ENCODE data around the gene DSTN.

The DSTN gene

DNA sequence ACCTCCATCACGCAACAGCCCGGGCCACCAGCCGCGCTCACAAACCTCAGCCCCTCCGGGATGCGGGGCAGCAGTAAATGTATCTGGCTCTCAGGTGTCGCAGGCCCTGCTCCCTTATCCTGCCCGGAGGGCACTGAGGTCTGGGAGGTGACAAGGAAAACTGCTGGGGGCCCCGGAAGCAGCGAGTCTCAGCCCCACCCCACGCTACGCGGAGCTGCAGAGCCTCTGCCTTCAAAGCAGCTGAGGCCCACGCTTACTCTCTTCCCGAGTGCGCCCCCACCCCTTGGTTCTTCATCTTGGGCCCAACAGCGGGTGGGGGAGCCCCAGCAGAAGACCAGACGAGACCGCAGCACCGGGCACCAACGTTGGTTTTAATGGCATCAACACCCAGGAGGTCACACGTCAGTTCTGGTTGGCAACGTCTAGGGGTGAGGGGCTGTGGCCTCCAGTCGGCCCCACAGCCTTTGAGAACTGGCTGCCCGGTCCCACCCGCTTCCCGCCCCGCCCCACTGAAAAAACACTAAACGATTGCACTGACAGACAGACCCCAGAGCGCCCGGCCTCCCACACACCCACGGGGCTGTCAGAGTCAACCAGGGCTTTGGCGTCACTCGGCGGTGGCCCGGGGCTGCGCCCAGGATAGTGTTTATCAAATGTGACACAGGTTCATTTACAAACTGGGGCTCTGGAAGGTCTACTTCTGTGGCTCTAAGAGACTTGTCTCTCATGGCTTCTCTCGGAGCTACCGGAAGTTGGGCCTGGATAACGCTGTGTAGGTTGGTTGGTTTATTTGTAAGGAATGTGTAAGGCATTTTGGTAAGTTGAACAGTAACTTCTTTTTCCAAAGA is 43.7 kb downstream of the DSTN start:
- H3K4me3 ChIP-seq (replicated peaks in 1 of 2; ENCODE audit: low read depth in 2 of 2, low read length in 2 of 2) = no peak overlapping the region
- TF ChIP-seq, protein P1, sequence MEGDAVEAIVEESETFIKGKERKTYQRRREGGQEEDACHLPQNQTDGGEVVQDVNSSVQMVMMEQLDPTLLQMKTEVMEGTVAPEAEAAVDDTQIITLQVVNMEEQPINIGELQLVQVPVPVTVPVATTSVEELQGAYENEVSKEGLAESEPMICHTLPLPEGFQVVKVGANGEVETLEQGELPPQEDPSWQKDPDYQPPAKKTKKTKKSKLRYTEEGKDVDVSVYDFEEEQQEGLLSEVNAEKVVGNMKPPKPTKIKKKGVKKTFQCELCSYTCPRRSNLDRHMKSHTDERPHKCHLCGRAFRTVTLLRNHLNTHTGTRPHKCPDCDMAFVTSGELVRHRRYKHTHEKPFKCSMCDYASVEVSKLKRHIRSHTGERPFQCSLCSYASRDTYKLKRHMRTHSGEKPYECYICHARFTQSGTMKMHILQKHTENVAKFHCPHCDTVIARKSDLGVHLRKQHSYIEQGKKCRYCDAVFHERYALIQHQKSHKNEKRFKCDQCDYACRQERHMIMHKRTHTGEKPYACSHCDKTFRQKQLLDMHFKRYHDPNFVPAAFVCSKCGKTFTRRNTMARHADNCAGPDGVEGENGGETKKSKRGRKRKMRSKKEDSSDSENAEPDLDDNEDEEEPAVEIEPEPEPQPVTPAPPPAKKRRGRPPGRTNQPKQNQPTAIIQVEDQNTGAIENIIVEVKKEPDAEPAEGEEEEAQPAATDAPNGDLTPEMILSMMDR (IDR thresholded peaks at IDR 0.05; ENCODE audit: low read depth, low read length) = no peak
- no peak for DNase-seq (ENCODE audit: low read depth in 2 of 2)

GRCh38 chr20:17614176-17614811 is 44.4 kb downstream of the DSTN start:
- no peak overlapping the region for H3K4me3 ChIP-seq (replicated peaks in 1 of 2; ENCODE audit: low read depth in 2 of 2, low read length in 2 of 2)
- TF ChIP-seq, protein P1 (IDR thresholded peaks at IDR 0.05; ENCODE audit: low read depth, low read length) = no peak
- DNase-seq (ENCODE audit: low read depth in 2 of 2) = peak; percentile 57 to 63

GRCh38 chr20:17614812-17615644 is 45.2 kb downstream of the DSTN start:
- TF ChIP-seq, protein P1 (IDR thresholded peaks at IDR 0.05; ENCODE audit: low read depth, low read length) = no peak
- H3K4me3 ChIP-seq (replicated peaks in 1 of 2; ENCODE audit: low read depth in 2 of 2, low read length in 2 of 2) = no peak overlapping the region
- no peak for DNase-seq (ENCODE audit: low read depth in 2 of 2)

DNA sequence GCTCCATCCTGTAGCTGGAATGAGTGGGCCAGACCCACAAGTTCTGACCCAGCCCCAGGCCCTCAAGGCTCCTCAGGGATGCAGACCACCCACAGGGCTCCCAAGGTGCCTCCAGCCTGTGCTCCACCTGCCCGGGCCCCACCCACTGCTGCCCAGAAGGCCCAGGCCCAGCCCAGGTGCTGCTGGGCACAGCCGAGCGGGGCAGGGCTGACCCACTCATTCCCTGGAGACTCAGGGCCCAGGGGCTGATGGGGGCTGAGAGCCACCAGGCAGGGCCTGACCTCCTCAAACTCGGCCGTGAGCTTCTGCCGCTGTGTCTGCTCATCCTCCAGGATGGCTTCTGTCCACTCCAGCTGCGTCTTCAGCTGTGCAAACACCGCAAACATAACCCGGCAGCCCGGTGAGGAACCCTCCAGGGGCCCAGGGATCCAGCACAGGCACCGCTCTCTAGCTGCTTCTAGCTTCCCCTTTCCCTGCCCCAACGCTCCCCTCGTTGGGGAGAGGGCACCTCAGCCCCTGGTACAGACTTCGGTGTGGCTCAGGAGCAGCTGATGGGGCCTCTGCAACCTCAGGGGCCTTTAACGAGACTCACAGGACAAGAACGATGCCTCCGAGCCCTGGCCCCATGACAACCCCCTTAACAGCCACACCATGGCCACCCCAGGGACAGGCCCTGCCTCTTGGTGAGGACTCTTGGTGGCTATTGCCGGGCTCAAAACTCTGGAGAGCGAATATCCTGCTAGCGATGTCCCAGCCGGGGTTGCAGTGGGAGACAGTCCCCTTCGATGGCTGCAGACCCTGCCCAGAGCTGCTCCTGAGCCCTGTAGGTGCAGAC is 46.0 kb downstream of the DSTN start:
- TF ChIP-seq, protein P1 (IDR thresholded peaks at IDR 0.05; ENCODE audit: low read depth, low read length) = no peak
- no peak for DNase-seq (ENCODE audit: low read depth in 2 of 2)
- no peak overlapping the region for H3K4me3 ChIP-seq (replicated peaks in 1 of 2; ENCODE audit: low read depth in 2 of 2, low read length in 2 of 2)

DNA sequence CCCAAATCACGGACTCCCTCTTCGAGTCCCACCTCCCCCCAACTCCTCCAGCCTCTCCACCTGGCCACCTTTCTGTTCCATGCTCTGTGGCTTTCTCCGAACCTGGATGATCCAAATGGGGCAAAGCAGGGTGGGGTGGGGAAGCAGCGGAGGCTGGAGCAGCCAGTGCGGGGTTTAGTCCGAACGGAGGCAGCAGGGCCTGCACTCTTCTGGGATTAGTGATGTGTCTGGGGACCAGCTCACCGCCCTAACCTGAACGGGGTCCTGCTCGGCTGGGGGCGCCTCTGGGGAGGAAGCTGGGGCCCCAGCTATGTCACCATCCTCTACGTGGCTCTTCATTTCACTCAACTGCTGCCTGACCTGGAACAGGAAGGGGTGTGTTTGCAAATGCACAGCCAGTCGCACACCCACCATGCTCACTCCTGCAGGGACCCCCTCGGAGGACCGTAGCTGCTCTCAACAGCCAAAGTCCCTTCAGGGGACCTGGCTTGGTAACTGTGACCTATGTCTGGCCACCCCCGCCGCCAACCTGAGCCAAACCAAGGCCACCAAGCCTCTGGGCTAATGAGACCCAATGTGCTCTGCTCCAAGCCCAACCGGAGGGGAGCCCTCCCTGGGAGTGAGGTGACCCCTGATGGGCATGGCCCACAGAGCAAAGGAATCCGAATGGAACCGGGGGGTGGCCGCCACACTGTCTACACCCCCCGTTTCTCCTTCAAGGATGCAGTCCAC is 46.8 kb downstream of the DSTN start:
- no peak for DNase-seq (ENCODE audit: low read depth in 2 of 2)
- no peak overlapping the region for H3K4me3 ChIP-seq (replicated peaks in 1 of 2; ENCODE audit: low read depth in 2 of 2, low read length in 2 of 2)
- TF ChIP-seq, protein P1 (IDR thresholded peaks at IDR 0.05; ENCODE audit: low read depth, low read length) = no peak
